ENCODE measurements around the gene DRD2.

GRCh38 chr11:113464416-113464815, 10.8 kb downstream of the DRD2 start:
- no peak for TF ChIP-seq POLR2A (IDR thresholded peaks at IDR 0.05; ENCODE audit: low read depth, low read length)
- TF ChIP-seq POLR2AphosphoS5 (IDR thresholded peaks at IDR 0.05; ENCODE audit: low read depth, low read length) = no peak
- no peak for TF ChIP-seq TAF1 (IDR thresholded peaks at IDR 0.05; ENCODE audit: borderline replicate concordance, low read depth, low read length)

All from GM12892 (cell line).